HepG2 (cell line): Measurements from ENCODE around the gene HRH3. TPM values are rescaled to one million over a fixed set of nuclear protein-coding genes. Genes with fewer than 3 reads are reported as not detected.

Experiments
- ATAC-seq: fragments of 200-7000 bp; cut with Tn5 transposase; 3 replicates; pipeline ENCODE4 v1.9.1; 2020; ENCODE audit warnings: mild to moderate bottlenecking, moderate library complexity
- BruUV-seq: library from RNA; stranded (reverse); fragments of 400-500 nt; replicated peaks from 2 replicates; lab custom pipeline; 2021; lab: Mats Ljungman, UMichigan
- CTCF ChIA-PET: fragments of 300-600 bp; formaldehyde crosslinking; extraction: SDS; loops from one replicate; lab custom pipeline; 2021; ENCODE audit warnings: low total read pairs, inconsistent platforms, low intra/inter-chr PET ratio; lab: Yijun Ruan, JAX
- POLR2A ChIA-PET: fragments of 350-600 bp; sonication (Branson Sonifier 250); formaldehyde crosslinking; loops from one replicate; lab custom pipeline; 2020; ENCODE audit warnings: antibody characterized with exemption, inconsistent platforms; lab: Yijun Ruan, JAX
- DNase-seq: peaks from one replicate; pipeline ENCODE4 v3.0.0-alpha.2; 2015; ENCODE audit warnings: low spot score
- FAIRE-seq: peaks from 3 replicates; lab custom pipeline; 2011; peaks lifted over from hg19 to GRCh38; lab: Jason Lieb, UNC
- H2AFZ ChIP-seq: one replicate; pipeline ENCODE4 v1.6.1; 2011; ENCODE audit warnings: low read length, inconsistent platforms
- H3K27ac ChIP-seq: fragments of 300-600 bp; 3 replicates; pipeline ENCODE4 v1.8.0; 2011; ENCODE audit warnings: mixed run types, mild to moderate bottlenecking, mixed read lengths, low read length, inconsistent platforms; ENCODE audit not compliant: insufficient read depth; ENCODE audit errors: extremely low read length
- H3K27me3 ChIP-seq, 2 experiments: fragments of 200-600 bp in 1 of 2; 2 replicates in 1 of 2; 3 replicates in 1 of 2; pipeline versions ENCODE4 v1.6.0 to v1.8.0; 2011; ENCODE audit warnings: low read length in 2 of 2, mild to moderate bottlenecking in 2 of 2, moderate library complexity in 2 of 2, inconsistent platforms in 1 of 2; ENCODE audit not compliant: insufficient read depth in 2 of 2, control insufficient read depth in 1 of 2
- H3K36me3 ChIP-seq, 2 experiments: fragments of 200-600 bp in 1 of 2; replicated peaks in 1 of 2; 2 replicates in 1 of 2; 3 replicates in 1 of 2; pipeline versions ENCODE4 v1.5.1 to v1.8.0; 2011; ENCODE audit warnings: low read length in 2 of 2, inconsistent platforms in 1 of 2; ENCODE audit not compliant: insufficient read depth in 2 of 2, control insufficient read depth in 1 of 2
- H3K4me1 ChIP-seq: 2 replicates; pipeline ENCODE4 v1.5.1; 2012; ENCODE audit warnings: low read length, inconsistent platforms; ENCODE audit not compliant: insufficient read depth
- H3K4me2 ChIP-seq: 2 replicates; pipeline ENCODE4 v1.6.0; 2011; ENCODE audit warnings: low read depth, low read length, inconsistent platforms
- H3K4me3 ChIP-seq, 3 experiments: fragments of 200-600 bp in 1 of 3; sonication (generic), shearing (Covaris generic) in 1 of 3; replicated peaks in 1 of 3; 2 replicates each; pipeline ENCODE4 v1.5.1; 2011 to 2016; ENCODE audit warnings: low read length in 3 of 3, inconsistent platforms in 2 of 3, low read depth in 2 of 3, mild to moderate bottlenecking in 2 of 3, control low read depth in 1 of 3, mixed read lengths in 1 of 3; ENCODE audit not compliant: insufficient read depth in 1 of 3
- H3K79me2 ChIP-seq: one replicate; pipeline ENCODE4 v1.6.1; 2011; ENCODE audit warnings: low read length, inconsistent platforms; ENCODE audit not compliant: insufficient read depth
- H3K9ac ChIP-seq: 2 replicates; pipeline ENCODE4 v1.6.0; 2011; ENCODE audit warnings: mild to moderate bottlenecking, low read depth, low read length, inconsistent platforms; ENCODE audit not compliant: insufficient read depth
- H3K9me3 ChIP-seq: 2 replicates; pipeline ENCODE4 v1.5.1; 2012; ENCODE audit warnings: mild to moderate bottlenecking, low read length
- H4K20me1 ChIP-seq: 2 replicates; pipeline ENCODE4 v1.6.0; 2011; ENCODE audit warnings: inconsistent platforms, mild to moderate bottlenecking, low read length, moderate library complexity; ENCODE audit not compliant: insufficient read depth
- CENPT ChIP-seq: sonication (generic); formaldehyde crosslinking; IDR thresholded peaks from 2 replicates; pipeline ENCODE4 v1.8.0; 2022; ENCODE audit warnings: low read depth, mild to moderate bottlenecking, moderate library complexity, missing genetic modification reagents
- DMAP1 ChIP-seq: IDR thresholded peaks from 2 replicates; pipeline ENCODE4 v1.6.1; 2016
- EZH2 ChIP-seq: conservative IDR thresholded peaks from 2 replicates; pipeline ENCODE4 v1.6.1; 2012; ENCODE audit warnings: mild to moderate bottlenecking, low read depth, low read length, moderate library complexity
- FOXA1 ChIP-seq, 2 experiments: fragments of 450-650 bp in 1 of 2; sonication (generic) in 1 of 2; formaldehyde crosslinking in 1 of 2; IDR thresholded peaks; 2 replicates each; pipeline versions ENCODE4 v1.4.0 to v1.6.1; 2016 to 2020; ENCODE audit warnings: missing genetic modification reagents in 1 of 2
- MTF2 ChIP-seq: sonication (generic); formaldehyde crosslinking; IDR thresholded peaks from 2 replicates; pipeline ENCODE4 v1.5.0; 2020; ENCODE audit warnings: missing genetic modification reagents, borderline replicate concordance
- RFX1 ChIP-seq: fragments of 450-650 bp; IDR thresholded peaks from 2 replicates; pipeline ENCODE4 v1.6.1; 2017
- SMAD9 ChIP-seq: sonication (generic); formaldehyde crosslinking; IDR thresholded peaks from 2 replicates; pipeline ENCODE4 v1.5.1; 2020; ENCODE audit warnings: mild to moderate bottlenecking, missing genetic modification reagents
- TIGD3 ChIP-seq: sonication (generic); formaldehyde crosslinking; IDR thresholded peaks from 2 replicates; pipeline ENCODE4 v1.5.1; 2020; ENCODE audit warnings: mild to moderate bottlenecking, missing genetic modification reagents, borderline replicate concordance
- ZMYM4 ChIP-seq: sonication (generic); formaldehyde crosslinking; IDR thresholded peaks from 2 replicates; pipeline ENCODE4 v1.8.1; 2023; ENCODE audit warnings: mild to moderate bottlenecking, missing genetic modification reagents
- ZNF33B ChIP-seq: sonication (generic); formaldehyde crosslinking; IDR thresholded peaks from 2 replicates; pipeline ENCODE4 v1.5.1; 2020; ENCODE audit warnings: mild to moderate bottlenecking, missing genetic modification reagents
- ZNF597 ChIP-seq: sonication (generic); formaldehyde crosslinking; IDR thresholded peaks from 2 replicates; pipeline ENCODE4 v1.5.0; 2020; ENCODE audit warnings: missing genetic modification reagents
- ZNF724P ChIP-seq: sonication (generic); formaldehyde crosslinking; IDR thresholded peaks from 2 replicates; pipeline ENCODE4 v1.8.0; 2022; ENCODE audit warnings: missing genetic modification reagents, borderline replicate concordance
- ZNF850 ChIP-seq: sonication (generic); formaldehyde crosslinking; conservative IDR thresholded peaks from 2 replicates; pipeline ENCODE4 v1.9.0; 2021; ENCODE audit warnings: mild to moderate bottlenecking, missing genetic modification reagents
- WGBS: methylation state at CpG from one replicate; pipeline ENCODE4 v1.1.6; 2017; ENCODE audit warnings: low lambda C conversion rate; 5-methylcytosine and 5-hydroxymethylcytosine counted together
- in situ Hi-C: cut with HindIII; loops from 2 replicates; pipeline ENCODE4 v1.10.0; 2017; ENCODE audit warnings: low pct_unique_long_range_greater_than_20kb; ENCODE audit not compliant: extremely low pct_ligation_motif_present
- intact Hi-C: fragments of 100-400 bp; cut with micrococcal nuclease; formaldehyde crosslinking; loops from one replicate; pipeline ENCODE4 v1.10.0; 2022; ENCODE audit not compliant: unreplicated experiment
- polyA plus RNA-seq, 8 experiments: library from polyadenylated mRNA; depleted of rRNA in 3 of 8; stranded (reverse) in 7 of 8; unstranded in 1 of 8; fragments of >200 nt; fragmentation: Illumina TruSeq in 4 of 8; extraction: Trizol in 4 of 8; gene quantifications; 2 replicates each; pipeline versions ENCODE4 v1.2.1 to v1.2.3, GENCODE V29; 2011 to 2016; ENCODE audit warnings: low read depth in 4 of 8, missing spikeins in 1 of 8, mixed read lengths in 1 of 8; ENCODE audit not compliant: insufficient read depth in 1 of 8
- total RNA-seq, 5 experiments: library from RNA; depleted of rRNA; stranded (reverse); fragments of >200 nt; fragmentation: Illumina TruSeq; extraction: Trizol; gene quantifications; 2 replicates each; pipeline ENCODE4 v1.2.3, GENCODE V29; 2016; ENCODE audit warnings: low read depth in 1 of 5
- TF ChIP-seq, protein P1 (sequence below): sonication (generic); formaldehyde crosslinking; IDR thresholded peaks from 2 replicates; pipeline ENCODE4 v1.5.1; 2020; ENCODE audit warnings: mild to moderate bottlenecking, missing genetic modification reagents, moderate library complexity

The HRH3 gene
- total and polyA plus RNA-seq, 2 of the 13 experiments (the other 11 are each of a cell fraction or from before 2014, with no cell fraction given): 0.18 TPM; not detected in 1

- TF ChIP-seq, protein P1, sequence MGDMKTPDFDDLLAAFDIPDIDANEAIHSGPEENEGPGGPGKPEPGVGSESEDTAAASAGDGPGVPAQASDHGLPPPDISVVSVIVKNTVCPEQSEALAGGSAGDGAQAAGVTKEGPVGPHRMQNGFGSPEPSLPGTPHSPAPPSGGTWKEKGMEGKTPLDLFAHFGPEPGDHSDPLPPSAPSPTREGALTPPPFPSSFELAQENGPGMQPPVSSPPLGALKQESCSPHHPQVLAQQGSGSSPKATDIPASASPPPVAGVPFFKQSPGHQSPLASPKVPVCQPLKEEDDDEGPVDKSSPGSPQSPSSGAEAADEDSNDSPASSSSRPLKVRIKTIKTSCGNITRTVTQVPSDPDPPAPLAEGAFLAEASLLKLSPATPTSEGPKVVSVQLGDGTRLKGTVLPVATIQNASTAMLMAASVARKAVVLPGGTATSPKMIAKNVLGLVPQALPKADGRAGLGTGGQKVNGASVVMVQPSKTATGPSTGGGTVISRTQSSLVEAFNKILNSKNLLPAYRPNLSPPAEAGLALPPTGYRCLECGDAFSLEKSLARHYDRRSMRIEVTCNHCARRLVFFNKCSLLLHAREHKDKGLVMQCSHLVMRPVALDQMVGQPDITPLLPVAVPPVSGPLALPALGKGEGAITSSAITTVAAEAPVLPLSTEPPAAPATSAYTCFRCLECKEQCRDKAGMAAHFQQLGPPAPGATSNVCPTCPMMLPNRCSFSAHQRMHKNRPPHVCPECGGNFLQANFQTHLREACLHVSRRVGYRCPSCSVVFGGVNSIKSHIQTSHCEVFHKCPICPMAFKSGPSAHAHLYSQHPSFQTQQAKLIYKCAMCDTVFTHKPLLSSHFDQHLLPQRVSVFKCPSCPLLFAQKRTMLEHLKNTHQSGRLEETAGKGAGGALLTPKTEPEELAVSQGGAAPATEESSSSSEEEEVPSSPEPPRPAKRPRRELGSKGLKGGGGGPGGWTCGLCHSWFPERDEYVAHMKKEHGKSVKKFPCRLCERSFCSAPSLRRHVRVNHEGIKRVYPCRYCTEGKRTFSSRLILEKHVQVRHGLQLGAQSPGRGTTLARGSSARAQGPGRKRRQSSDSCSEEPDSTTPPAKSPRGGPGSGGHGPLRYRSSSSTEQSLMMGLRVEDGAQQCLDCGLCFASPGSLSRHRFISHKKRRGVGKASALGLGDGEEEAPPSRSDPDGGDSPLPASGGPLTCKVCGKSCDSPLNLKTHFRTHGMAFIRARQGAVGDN (CRISPR knock-in tag): peak; percentile 18; the same call in 1 of the 2 replicates
- TF ChIP-seq ZNF724P (CRISPR knock-in tag) (no peak), MTF2 (CRISPR knock-in tag) (peak; percentile 65; the same call in 1 of the 2 replicates), ZNF850 (CRISPR knock-in tag) (no peak), ZMYM4 (no peak)
These were observed 732 bp downstream of the HRH3 start (continued) for GRCh38 chr20:62219101-62219991.

GRCh38 chr20:62217913-62218773 lies 1.9 kb downstream of the HRH3 start:
- WGBS: 21% methylated on average over 14 of the region's 38 CpGs
- H3K4me1 ChIP-seq: peaks cover 41% of the 10 kb centered on the region
- in situ Hi-C loops: no loop called here
- H3K27me3 ChIP-seq: peaks cover 62 to 87% of the 10 kb centered on the region in 2 experiments
- H2AFZ ChIP-seq: no peak overlapping the region
- no peaks in the 10 kb centered on the region for H3K79me2 ChIP-seq
- no peak for FAIRE-seq
- intact Hi-C loops: no loop called here
- no peak for DNase-seq
- no peak overlapping the region for H3K27ac ChIP-seq
- no peak overlapping the region for H3K4me3 ChIP-seq
- ATAC-seq: no peak
- POLR2A ChIA-PET: no interaction called here
- no peak overlapping the region for H3K4me2 ChIP-seq
- BruUV-seq: no TSS peak
- no peaks in the 10 kb centered on the region for H3K36me3 ChIP-seq
- no peak overlapping the region for H3K9ac ChIP-seq
- no peaks in the 10 kb centered on the region for H3K9me3 ChIP-seq
- peaks cover 32% of the 10 kb centered on the region; the same call in 1 of the 2 replicates for H4K20me1 ChIP-seq
- CTCF ChIA-PET: no interaction called here
- TF ChIP-seq ZNF597 (CRISPR knock-in tag) (no peak), RFX1 (no peak), TIGD3 (CRISPR knock-in tag) (no peak), ZNF33B (CRISPR knock-in tag) (no peak), DMAP1 (CRISPR knock-in tag) (no peak), CENPT (CRISPR knock-in tag) (0 out of 2 replicates have a peak, but pooled peaks have one; percentile 46), EZH2 (peak; percentile 7; the same call in 1 of the 2 replicates), FOXA1 (IDR thresholded peaks at IDR 0.05) (no peak), FOXA1 (CRISPR knock-in tag; IDR thresholded peaks at IDR 0.05) (no peak), SMAD9 (no peak)
